Endothelial cell of coronary artery (primary cell): ENCODE measurements around the gene YJEFN3. TPM values are rescaled to one million over a fixed set of nuclear protein-coding genes. Genes with fewer than 3 reads are reported as not detected.

ENCODE experiments used
- total RNA-seq: library from RNA; depleted of rRNA; stranded (reverse); fragments of >200 nt; gene quantifications from 2 replicates; pipeline ENCODE4 v1.2.3, GENCODE V29; 2014

The YJEFN3 gene
- 0.18 and 0.38 TPM in 2 replicates for total RNA-seq

GRCh38 chr19:19528721-19529490, at the start of gene YJEFN3:
Gene YJEFN3, plus strand, starts transcription at chr19:19528911. Its CDS starts 22 bp downstream, at chr19:19528933.

GRCh38 chr19:19514881-19515641, 13.7 kb upstream of the YJEFN3 start, which contains the start of gene TSSK6:
Gene TSSK6, minus strand, starts transcription at chr19:19515548. Its CDS starts 121 bp downstream, at chr19:19515427.

GRCh38 chr19:19515642-19516519, 12.8 kb upstream of the YJEFN3 start, which contains the start of gene NDUFA13:
Gene NDUFA13, plus strand, starts transcription at chr19:19516225. Its CDS starts 14 bp downstream, at chr19:19516239.

GRCh38 chr19:19538061-19538784, 9.5 kb downstream of the YJEFN3 start, which contains the start of gene CILP2:
Gene CILP2, plus strand, starts transcription at chr19:19538265. Its CDS starts 85 bp downstream, at chr19:19538350.

Other genes starting within 250 kb of the YJEFN3 start
- gene SUGP1, start 208.4 kb upstream of the YJEFN3 start, total RNA-seq: 29.1 and 31.2 TPM in 2 replicates
- gene MAU2, start 208.1 kb upstream of the YJEFN3 start, total RNA-seq: 21.3 and 31.1 TPM in 2 replicates
- gene GATAD2A, start 123.2 kb upstream of the YJEFN3 start, total RNA-seq: 50.7 and 51.3 TPM in 2 replicates
- 0.45 and 1.0 TPM in 2 replicates for gene TSSK6, start 13.4 kb upstream of the YJEFN3 start, total RNA-seq
- 261 and 295 TPM in 2 replicates for gene NDUFA13, start 12.7 kb upstream of the YJEFN3 start, total RNA-seq
- under 0.01 and 0.19 TPM in 2 replicates for gene CILP2, start 9.4 kb downstream of the YJEFN3 start, total RNA-seq
- gene PBX4, start 89.8 kb downstream of the YJEFN3 start, total RNA-seq: not detected in 2 replicates
- gene LPAR2, start 99.3 kb downstream of the YJEFN3 start, total RNA-seq: 0.47 and 0.54 TPM in 2 replicates
- gene GMIP, start 114.7 kb downstream of the YJEFN3 start, total RNA-seq: 7.0 and 7.9 TPM in 2 replicates
- gene ATP13A1, start 134.8 kb downstream of the YJEFN3 start, total RNA-seq: 26.0 and 30.7 TPM in 2 replicates
- gene ZNF101, start 139.9 kb downstream of the YJEFN3 start, total RNA-seq: 8.9 and 9.2 TPM in 2 replicates
- gene ZNF14, start 204.2 kb downstream of the YJEFN3 start, total RNA-seq: 3.4 and 4.6 TPM in 2 replicates